H1 (cell line): Measurements from ENCODE around the gene PFKFB1. TPM values are rescaled to one million over a fixed set of nuclear protein-coding genes. Genes with fewer than 3 reads are reported as not detected.

Experiments
- CTCF ChIA-PET: fragments of 300-600 bp; sonication (Branson Sonifier 250); formaldehyde crosslinking; loops from one replicate; lab custom pipeline; 2021; ENCODE audit not compliant: partially characterized antibody; lab: Charles Lee
- POLR2A ChIA-PET: fragments of 300-600 bp; sonication (Branson Sonifier 250); formaldehyde crosslinking; loops from one replicate; lab custom pipeline; 2021; ENCODE audit warnings: inconsistent platforms; ENCODE audit not compliant: partially characterized antibody; lab: Charles Lee
- DNase-seq, 2 experiments: peaks; one replicate each; pipeline versions ENCODE4 v3.0.0 to v3.0.0-alpha.2; 2010 to 2022; ENCODE audit warnings: low spot score in 2 of 2, low read depth in 1 of 2, mixed read lengths in 1 of 2
- FAIRE-seq: peaks from 2 replicates; lab custom pipeline; 2011; peaks lifted over from hg19 to GRCh38; lab: Jason Lieb, UNC
- H2AFZ ChIP-seq: 2 replicates; pipeline ENCODE4 v1.8.1; 2012; ENCODE audit warnings: low read length, inconsistent platforms
- H2AK5ac ChIP-seq: 2 replicates; pipeline ENCODE4 v1.6.1; 2013; ENCODE audit warnings: low read depth, low read length
- H2BK120ac ChIP-seq: replicated peaks from 2 replicates; pipeline ENCODE3; 2013; ENCODE audit warnings: low read depth, low read length, inconsistent platforms
- H2BK12ac ChIP-seq: 2 replicates; pipeline ENCODE4 v1.6.1; 2013; ENCODE audit warnings: low read depth, low read length
- H2BK15ac ChIP-seq: 2 replicates; pipeline ENCODE4 v1.6.1; 2013; ENCODE audit warnings: low read length
- H2BK20ac ChIP-seq: 2 replicates; pipeline ENCODE4 v1.6.1; 2013; ENCODE audit warnings: low read length
- H2BK5ac ChIP-seq: 2 replicates; pipeline ENCODE4 v1.6.1; 2013; ENCODE audit warnings: low read depth, low read length
- H3K14ac ChIP-seq: 2 replicates; pipeline ENCODE4 v1.6.1; 2013; ENCODE audit warnings: inconsistent platforms; ENCODE audit not compliant: insufficient read length
- H3K18ac ChIP-seq: 2 replicates; pipeline ENCODE4 v1.6.1; 2013; ENCODE audit warnings: low read length; ENCODE audit errors: extremely low read depth
- H3K23ac ChIP-seq: 2 replicates; pipeline ENCODE4 v1.6.1; 2013; ENCODE audit warnings: inconsistent platforms; ENCODE audit not compliant: insufficient read length
- H3K23me2 ChIP-seq: 2 replicates; pipeline ENCODE4 v1.6.1; 2013; ENCODE audit warnings: low read depth, low read length
- H3K27ac ChIP-seq: 2 replicates; pipeline ENCODE4 v1.6.1; 2011; ENCODE audit warnings: low read depth, low read length, inconsistent platforms
- H3K27me3 ChIP-seq, 4 experiments: replicated peaks in 1 of 4; 1 replicate in 1 of 4; 2 replicates in 3 of 4; pipeline versions ENCODE4 v1.6.1 to v1.8.1; 2011 to 2013; ENCODE audit warnings: low read length in 3 of 4, mild to moderate bottlenecking in 3 of 4, inconsistent platforms in 2 of 4, mixed read lengths in 2 of 4, moderate library complexity in 1 of 4; ENCODE audit not compliant: control insufficient read depth in 3 of 4, insufficient read depth in 3 of 4; ENCODE audit errors: extremely low read depth in 1 of 4
- H3K36me3 ChIP-seq, 4 experiments: 2 replicates each; pipeline versions ENCODE4 v1.6.1 to v1.8.1; 2011 to 2013; ENCODE audit warnings: mild to moderate bottlenecking in 4 of 4, low read length in 3 of 4, moderate library complexity in 2 of 4, control low read depth in 1 of 4, inconsistent platforms in 1 of 4; ENCODE audit not compliant: insufficient read depth in 4 of 4, control insufficient read depth in 2 of 4
- H3K4ac ChIP-seq: replicated peaks from 2 replicates; pipeline ENCODE3; 2013; ENCODE audit warnings: low read length, low read depth, mixed read lengths, inconsistent platforms; ENCODE audit not compliant: insufficient read length
- H3K4me1 ChIP-seq, 4 experiments: replicated peaks in 1 of 4; 1 replicate in 1 of 4; 2 replicates in 3 of 4; pipeline versions ENCODE4 v1.6.1 to v1.8.1; 2011 to 2013; ENCODE audit warnings: low read length in 3 of 4, inconsistent platforms in 2 of 4, mixed read lengths in 1 of 4; ENCODE audit not compliant: insufficient read depth in 4 of 4, control insufficient read depth in 3 of 4
- H3K4me2 ChIP-seq, 2 experiments: 2 replicates each; pipeline versions ENCODE4 v1.6.1 to v1.8.1; 2011 to 2013; ENCODE audit warnings: low read depth in 2 of 2, low read length in 2 of 2, control low read depth in 1 of 2, inconsistent platforms in 1 of 2, mild to moderate bottlenecking in 1 of 2; ENCODE audit not compliant: insufficient read depth in 1 of 2
- H3K4me3 ChIP-seq, 4 experiments: fragments of 200-600, 300-600 bp in 1 of 4; sonication (generic), shearing (Covaris generic), sonication (Bioruptor Twin) in 1 of 4; 2 replicates each; pipeline versions ENCODE4 v1.5.1 to v1.8.1; 2011 to 2016; ENCODE audit warnings: low read length in 4 of 4, low read depth in 3 of 4, control low read depth in 2 of 4, inconsistent platforms in 2 of 4, mild to moderate bottlenecking in 2 of 4, mixed read lengths in 1 of 4, moderate library complexity in 1 of 4; ENCODE audit not compliant: insufficient read depth in 2 of 4; ENCODE audit errors: extremely low read depth in 1 of 4
- H3K56ac ChIP-seq: replicated peaks from 2 replicates; pipeline ENCODE3; 2013; ENCODE audit warnings: low read depth, mild to moderate bottlenecking, mixed read lengths, low read length, inconsistent platforms; ENCODE audit not compliant: insufficient read length
- H3K79me1 ChIP-seq: 2 replicates; pipeline ENCODE4 v1.6.1; 2013; ENCODE audit warnings: low read depth, low read length, control low read depth
- H3K79me2 ChIP-seq, 2 experiments: 2 replicates each; pipeline versions ENCODE4 v1.6.1 to v1.8.1; 2012 to 2013; ENCODE audit warnings: low read length in 2 of 2, mild to moderate bottlenecking in 2 of 2, inconsistent platforms in 1 of 2; ENCODE audit not compliant: insufficient read depth in 2 of 2, control insufficient read depth in 1 of 2
- H3K9ac ChIP-seq, 4 experiments: replicated peaks in 1 of 4; 1 replicate in 1 of 4; 2 replicates in 3 of 4; pipeline versions ENCODE4 v1.6.1 to v1.8.1; 2011 to 2013; ENCODE audit warnings: low read depth in 3 of 4, low read length in 3 of 4, control low read depth in 2 of 4, mild to moderate bottlenecking in 2 of 4, moderate library complexity in 2 of 4, inconsistent platforms in 1 of 4; ENCODE audit errors: extremely low read depth in 1 of 4
- H3K9me3 ChIP-seq, 2 experiments: 2 replicates each; pipeline versions ENCODE4 v1.6.1 to v1.8.1; 2012 to 2013; ENCODE audit warnings: mild to moderate bottlenecking in 2 of 2, moderate library complexity in 2 of 2, control low read depth in 1 of 2, inconsistent platforms in 1 of 2, low read depth in 1 of 2, low read length in 1 of 2, mixed read lengths in 1 of 2; ENCODE audit not compliant: insufficient read depth in 2 of 2
- H4K20me1 ChIP-seq, 2 experiments: replicated peaks in 1 of 2; 2 replicates each; pipeline versions ENCODE3 to v1.8.1; 2011 to 2013; ENCODE audit warnings: inconsistent platforms in 2 of 2, low read length in 2 of 2, mild to moderate bottlenecking in 1 of 2; ENCODE audit not compliant: insufficient read depth in 2 of 2, control insufficient read depth in 1 of 2
- H4K5ac ChIP-seq: 2 replicates; pipeline ENCODE4 v1.6.1; 2013; ENCODE audit warnings: low read length, low read depth, mixed read lengths, inconsistent platforms; ENCODE audit not compliant: insufficient read length
- H4K8ac ChIP-seq: 2 replicates; pipeline ENCODE4 v1.8.0; 2013; ENCODE audit warnings: mild to moderate bottlenecking, moderate library complexity, low read length, inconsistent platforms; ENCODE audit not compliant: insufficient read depth; ENCODE audit errors: extremely low read depth
- H4K91ac ChIP-seq: replicated peaks from 2 replicates; pipeline ENCODE3; 2013; ENCODE audit warnings: low read length, mixed read lengths, inconsistent platforms; ENCODE audit not compliant: insufficient read length
- ATF2 ChIP-seq: IDR thresholded peaks from 2 replicates; pipeline ENCODE4 v1.6.1; 2012; ENCODE audit warnings: low read length, inconsistent platforms
- ATF3 ChIP-seq: IDR thresholded peaks from 2 replicates; pipeline ENCODE4 v1.6.1; 2011; ENCODE audit warnings: low read depth, mild to moderate bottlenecking, low read length; ENCODE audit not compliant: insufficient read depth
- BRCA1 ChIP-seq: IDR thresholded peaks from 2 replicates; pipeline ENCODE4 v1.6.1; 2012; ENCODE audit warnings: low read depth, low read length, improper control_type of control experiment
- CHD2 ChIP-seq: IDR thresholded peaks from 2 replicates; pipeline ENCODE4 v1.6.1; 2012; ENCODE audit warnings: low read length, improper control_type of control experiment
- EP300 ChIP-seq, 2 experiments: IDR thresholded peaks; 1 replicate in 1 of 2; 2 replicates in 1 of 2; pipeline ENCODE4 v1.6.1; 2011 to 2012; ENCODE audit warnings: low read depth in 2 of 2, low read length in 2 of 2, mild to moderate bottlenecking in 2 of 2, borderline replicate concordance in 1 of 2, inconsistent platforms in 1 of 2, moderate library complexity in 1 of 2
- HDAC2 ChIP-seq, 2 experiments: fragments of 300-600 bp in 1 of 2; sonication (generic) in 1 of 2; IDR thresholded peaks; 2 replicates each; pipeline ENCODE4 v1.6.1; 2011 to 2012; ENCODE audit warnings: low read depth in 2 of 2, low read length in 2 of 2, mild to moderate bottlenecking in 2 of 2, moderate library complexity in 2 of 2, borderline replicate concordance in 1 of 2, inconsistent platforms in 1 of 2
- KDM5A ChIP-seq: fragments of 200-600 bp; IDR thresholded peaks from 2 replicates; pipeline ENCODE4 v1.7.1; 2012; ENCODE audit warnings: mild to moderate bottlenecking, low read length, inconsistent platforms, mixed read lengths
- SAP30 ChIP-seq: fragments of 300-600 bp; sonication (generic); IDR thresholded peaks from 2 replicates; pipeline ENCODE4 v1.7.1; 2012; ENCODE audit warnings: low read length, moderate library complexity, mild to moderate bottlenecking, inconsistent platforms; ENCODE audit not compliant: insufficient read depth, insufficient replicate concordance
- WGBS, 2 experiments: shearing (Covaris generic) in 1 of 2; methylation state at CpG; one replicate each; pipeline versions ENCODE4 v1.1.6 to v1.1.7; 2013 to 2015; ENCODE audit warnings: low lambda C conversion rate in 2 of 2, mixed read lengths in 2 of 2, inconsistent platforms in 1 of 2, low coverage in 1 of 2, missing lambda C conversion rate in 1 of 2; ENCODE audit not compliant: insufficient replicate concordance in 2 of 2, insufficient coverage in 1 of 2, insufficient read length in 1 of 2; ENCODE audit errors: extremely low coverage in 1 of 2, missing lambda C conversion rate in 1 of 2; 5-methylcytosine and 5-hydroxymethylcytosine counted together
- polyA plus RNA-seq, 7 experiments: library from polyadenylated mRNA; depleted of rRNA in 3 of 7; stranded (reverse) in 5 of 7; unstranded in 2 of 7; fragments of >200 nt in 5 of 7; fragments of 200-250 nt in 2 of 7; gene quantifications; 1 replicate in 5 of 7; 2 replicates in 1 of 7; 4 replicates in 1 of 7; pipeline versions ENCODE4 v1.2.1 to v1.2.3, GENCODE V29; 2011 to 2013; ENCODE audit warnings: missing spikeins in 2 of 7, mixed read lengths in 2 of 7
- total RNA-seq: library from RNA; stranded (reverse); fragmentation: NEBNext Ultra II Directional; extraction: Animal tissue kit (Norgen Biotek cat#: 25700); gene quantifications from 2 replicates; pipeline ENCODE4 v1.2.1, GENCODE V29; 2021

Gene PFKFB1
- total and polyA plus RNA-seq, 2 of the 8 experiments (the other 6 are each of a cell fraction or from before 2014, with no cell fraction given): 0.26 to 0.30 TPM

GRCh38 chrX:54992911-54993622 is 921 bp downstream of the PFKFB1 start:
- no peak overlapping the region for H4K91ac ChIP-seq
- CTCF ChIA-PET: interaction anchor here (1.2 kb wide), 1 partner anchor 10 kb away, joined by 3 read pairs; no protein-coding TSS in a partner anchor
- H4K5ac ChIP-seq: no peak overlapping the region
- H3K18ac ChIP-seq: no peak overlapping the region
- H3K56ac ChIP-seq: no peak overlapping the region
- H2AK5ac ChIP-seq: no peak overlapping the region
- H3K14ac ChIP-seq: no peak overlapping the region
- no peak overlapping the region for H2BK5ac ChIP-seq
- H2BK15ac ChIP-seq: no peak overlapping the region
- POLR2A ChIA-PET: no interaction called here
- H2BK12ac ChIP-seq: no peak overlapping the region
- H3K4ac ChIP-seq: no peak overlapping the region
- H3K36me3 ChIP-seq: no peaks in the 10 kb centered on the region
- H3K27me3 ChIP-seq: no peaks in the 10 kb centered on the region
- no peak for TF ChIP-seq KDM5A
- TF ChIP-seq EP300 (IDR thresholded peaks at IDR 0.05; ENCODE audit: borderline replicate concordance in 1 of 2, low read depth in 2 of 2, low read length in 2 of 2): no peak
- no peak for TF ChIP-seq CHD2
- no peak for TF ChIP-seq HDAC2 (IDR thresholded peaks at IDR 0.05; ENCODE audit: borderline replicate concordance in 1 of 2, low read depth in 2 of 2, low read length in 2 of 2)
- no peak for TF ChIP-seq ATF3
- TF ChIP-seq SAP30: no peak
- TF ChIP-seq BRCA1: no peak
- no peak for TF ChIP-seq ATF2
- FAIRE-seq (no peak), DNase-seq (no peak)
- H3K23me2 ChIP-seq: no peaks in the 10 kb centered on the region
- H4K20me1 ChIP-seq: no peaks in the 10 kb centered on the region
- no peak overlapping the region for H2AFZ ChIP-seq
- no peak overlapping the region for H2BK20ac ChIP-seq
- H3K4me3 ChIP-seq: no peak overlapping the region
- 80% methylated on average over 1 of the region's 1 CpG; no CpG with 5 or more reads in 1 of the 2 experiments for WGBS, 2 experiments
- no peak overlapping the region for H4K8ac ChIP-seq
- no peak overlapping the region for H3K27ac ChIP-seq
- no peak overlapping the region for H3K9ac ChIP-seq
- H3K9me3 ChIP-seq: no peaks in the 10 kb centered on the region
- H3K4me2 ChIP-seq: no peak overlapping the region
- H3K4me1 ChIP-seq: no peaks in the 10 kb centered on the region
- H3K23ac ChIP-seq: no peak overlapping the region
- no peak overlapping the region for H2BK120ac ChIP-seq
- no peaks in the 10 kb centered on the region for H3K79me1 ChIP-seq
- H3K79me2 ChIP-seq: no peaks in the 10 kb centered on the region
